SK-N-SH (cell line): ENCODE measurements around the gene AP2A2.

Experiments used
- CTCF ChIP-seq: fragments of 200-600 bp; sonication (generic); IDR thresholded peaks from 2 replicates; pipeline ENCODE4 v1.6.1; 2017; ENCODE audit warnings: antibody characterized with exemption, mild to moderate bottlenecking, moderate library complexity
- EP300 ChIP-seq, 2 experiments: IDR thresholded peaks; 2 replicates each; pipeline versions ENCODE4 v1.4.0 to v1.6.1; 2012; ENCODE audit warnings: borderline replicate concordance in 1 of 2, low read depth in 1 of 2, low read length in 1 of 2
- EZH2phosphoT487 ChIP-seq: fragments of 200-600 bp; sonication (generic); IDR thresholded peaks from 2 replicates; pipeline ENCODE4 v1.6.1; 2017; ENCODE audit warnings: low read depth, mixed run types, mild to moderate bottlenecking, antibody characterized with exemption, moderate library complexity, borderline replicate concordance
- FOXM1 ChIP-seq: IDR thresholded peaks from 2 replicates; pipeline ENCODE4 v1.4.0; 2012; ENCODE audit warnings: low read depth, mild to moderate bottlenecking
- IRF3 ChIP-seq: fragments of 150-350 bp; IDR thresholded peaks from 2 replicates; pipeline ENCODE4 v1.6.1; 2016; ENCODE audit warnings: mild to moderate bottlenecking, low read depth, low read length
- MAX ChIP-seq: IDR thresholded peaks from 2 replicates; pipeline ENCODE4 v1.4.0; 2012; ENCODE audit warnings: low read depth
- RAD21 ChIP-seq: IDR thresholded peaks from 2 replicates; pipeline ENCODE4 v1.6.1; 2012; ENCODE audit warnings: mild to moderate bottlenecking, low read length
- SIN3A ChIP-seq: IDR thresholded peaks from 2 replicates; pipeline ENCODE4 v1.6.1; 2012; ENCODE audit warnings: low read depth, mild to moderate bottlenecking, low read length, moderate library complexity, borderline replicate concordance
- TAF1 ChIP-seq: IDR thresholded peaks from 2 replicates; pipeline ENCODE4 v1.6.1; 2012; ENCODE audit warnings: low read depth, mild to moderate bottlenecking, low read length, moderate library complexity, borderline replicate concordance

GRCh38 chr11:958101-958500, 32.4 kb downstream of the AP2A2 start:
- TF ChIP-seq CTCF (no peak), MAX (no peak), IRF3 (no peak), TAF1 (no peak), RAD21 (no peak), SIN3A (no peak), FOXM1 (no peak), EP300 (IDR thresholded peaks at IDR 0.05; ENCODE audit: borderline replicate concordance in 1 of 2, low read depth in 1 of 2, low read length in 1 of 2) (no peak), EZH2phosphoT487 (no peak)
